ENCODE measurements around the gene SSU72.
"Not testable (repeated sequence)": the region's sequence is repeated elsewhere in the genome, so short reads cannot be mapped to it uniquely, and the experiment has no call there.

Gene SSU72

GRCh38 chr1:1562556-1563195 lies 12.0 kb downstream of the SSU72 start:
- no peak overlapping the region for H3K4me3 ChIP-seq (ENCODE audit: low read length)
- no peaks in the 10 kb centered on the region for H3K27me3 ChIP-seq (ENCODE audit: control insufficient read depth, insufficient read depth, low read length)
- H3K9me3 ChIP-seq (ENCODE audit: control insufficient read depth, low read depth, low read length) = no peaks in the 10 kb centered on the region
- H3K36me3 ChIP-seq (ENCODE audit: control insufficient read depth, low read depth, low read length) = peaks cover 45% of the 10 kb centered on the region
- H3K27ac ChIP-seq (ENCODE audit: low read length) = no peak overlapping the region
- no peak overlapping the region for H3K9ac ChIP-seq (ENCODE audit: low read length)
- no peaks in the 10 kb centered on the region for H3K4me1 ChIP-seq (ENCODE audit: control insufficient read depth, low read depth, low read length)

- peaks cover 45% of the 10 kb centered on the region for H3K36me3 ChIP-seq (ENCODE audit: control insufficient read depth, low read depth, low read length)
- H3K27me3 ChIP-seq (ENCODE audit: control insufficient read depth, insufficient read depth, low read length) = no peaks in the 10 kb centered on the region
- H3K9me3 ChIP-seq (ENCODE audit: control insufficient read depth, low read depth, low read length) = no peaks in the 10 kb centered on the region
- H3K4me1 ChIP-seq (ENCODE audit: control insufficient read depth, low read depth, low read length) = no peaks in the 10 kb centered on the region
- H3K9ac ChIP-seq (ENCODE audit: low read length) = no peak overlapping the region
- H3K4me3 ChIP-seq (ENCODE audit: low read length) = no peak overlapping the region
- no peak overlapping the region for H3K27ac ChIP-seq (ENCODE audit: low read length)
Observed at GRCh38 chr1:1561801-1562470, 12.7 kb downstream of the SSU72 start.

GRCh38 chr1:1560178-1560577 lies 14.5 kb downstream of the SSU72 start:
- Histone ChIP-seq H3K27ac (ENCODE audit: low read length) (no peak overlapping the region), H3K4me3 (ENCODE audit: low read length) (no peak overlapping the region), H3K36me3 (ENCODE audit: control insufficient read depth, low read depth, low read length) (peaks cover 36% of the 10 kb centered on the region), H3K27me3 (ENCODE audit: control insufficient read depth, insufficient read depth, low read length) (no peaks in the 10 kb centered on the region), H3K9ac (ENCODE audit: low read length) (no peak overlapping the region), H3K4me1 (ENCODE audit: control insufficient read depth, low read depth, low read length) (no peaks in the 10 kb centered on the region), H3K9me3 (ENCODE audit: control insufficient read depth, low read depth, low read length) (no peaks in the 10 kb centered on the region)

GRCh38 chr1:1559066-1559465 lies 15.6 kb downstream of the SSU72 start:
- H3K27ac ChIP-seq (ENCODE audit: low read length) = no peak overlapping the region
- no peak overlapping the region for H3K4me3 ChIP-seq (ENCODE audit: low read length)
- H3K9me3 ChIP-seq (ENCODE audit: control insufficient read depth, low read depth, low read length) = no peaks in the 10 kb centered on the region
- H3K36me3 ChIP-seq (ENCODE audit: control insufficient read depth, low read depth, low read length) = peaks cover 28% of the 10 kb centered on the region
- H3K4me1 ChIP-seq (ENCODE audit: control insufficient read depth, low read depth, low read length) = no peaks in the 10 kb centered on the region
- H3K9ac ChIP-seq (ENCODE audit: low read length) = no peak overlapping the region
- no peaks in the 10 kb centered on the region for H3K27me3 ChIP-seq (ENCODE audit: control insufficient read depth, insufficient read depth, low read length)

- Histone ChIP-seq H3K27ac (ENCODE audit: low read length) (no peak overlapping the region), H3K36me3 (ENCODE audit: control insufficient read depth, low read depth, low read length) (peaks cover 24% of the 10 kb centered on the region), H3K4me1 (ENCODE audit: control insufficient read depth, low read depth, low read length) (no peaks in the 10 kb centered on the region), H3K9me3 (ENCODE audit: control insufficient read depth, low read depth, low read length) (no peaks in the 10 kb centered on the region), H3K9ac (ENCODE audit: low read length) (no peak overlapping the region), H3K4me3 (ENCODE audit: low read length) (no peak overlapping the region), H3K27me3 (ENCODE audit: control insufficient read depth, insufficient read depth, low read length) (no peaks in the 10 kb centered on the region)
Observed at GRCh38 chr1:1558591-1558990, 16.1 kb downstream of the SSU72 start.

- H3K27me3 ChIP-seq (ENCODE audit: control insufficient read depth, insufficient read depth, low read length); H3K4me1 ChIP-seq (ENCODE audit: control insufficient read depth, low read depth, low read length); H3K9me3 ChIP-seq (ENCODE audit: control insufficient read depth, low read depth, low read length); H3K27ac ChIP-seq (ENCODE audit: low read length); H3K4me3 ChIP-seq (ENCODE audit: low read length); H3K9ac ChIP-seq (ENCODE audit: low read length): not testable (repeated sequence)
- peaks cover 18% of the 10 kb centered on the region for H3K36me3 ChIP-seq (ENCODE audit: control insufficient read depth, low read depth, low read length)
Observed at GRCh38 chr1:1557688-1558087, 17.0 kb downstream of the SSU72 start.

GRCh38 chr1:1556961-1557360 lies 17.7 kb downstream of the SSU72 start:
- not testable (repeated sequence) for H3K4me3 ChIP-seq (ENCODE audit: low read length); H3K9me3 ChIP-seq (ENCODE audit: control insufficient read depth, low read depth, low read length); H3K9ac ChIP-seq (ENCODE audit: low read length); H3K27ac ChIP-seq (ENCODE audit: low read length); H3K27me3 ChIP-seq (ENCODE audit: control insufficient read depth, insufficient read depth, low read length); H3K4me1 ChIP-seq (ENCODE audit: control insufficient read depth, low read depth, low read length)
- H3K36me3 ChIP-seq (ENCODE audit: control insufficient read depth, low read depth, low read length) = peaks cover 11% of the 10 kb centered on the region

GRCh38 chr1:1556505-1556904 lies 18.2 kb downstream of the SSU72 start:
- Histone ChIP-seq H3K9me3 (ENCODE audit: control insufficient read depth, low read depth, low read length) (no peaks in the 10 kb centered on the region), H3K4me1 (ENCODE audit: control insufficient read depth, low read depth, low read length) (no peaks in the 10 kb centered on the region), H3K27me3 (ENCODE audit: control insufficient read depth, insufficient read depth, low read length) (no peaks in the 10 kb centered on the region), H3K36me3 (ENCODE audit: control insufficient read depth, low read depth, low read length) (peaks cover 6% of the 10 kb centered on the region), H3K9ac (ENCODE audit: low read length) (no peak overlapping the region), H3K27ac (ENCODE audit: low read length) (no peak overlapping the region), H3K4me3 (ENCODE audit: low read length) (no peak overlapping the region)

- Histone ChIP-seq H3K27me3 (ENCODE audit: control insufficient read depth, insufficient read depth, low read length) (no peaks in the 10 kb centered on the region), H3K9ac (ENCODE audit: low read length) (no peak overlapping the region), H3K4me1 (ENCODE audit: control insufficient read depth, low read depth, low read length) (no peaks in the 10 kb centered on the region), H3K27ac (ENCODE audit: low read length) (no peak overlapping the region), H3K36me3 (ENCODE audit: control insufficient read depth, low read depth, low read length) (peaks cover under 1% of the 10 kb centered on the region), H3K4me3 (ENCODE audit: low read length) (no peak overlapping the region), H3K9me3 (ENCODE audit: control insufficient read depth, low read depth, low read length) (no peaks in the 10 kb centered on the region)
Observed at GRCh38 chr1:1554926-1555915, 19.4 kb downstream of the SSU72 start.

GRCh38 chr1:1554550-1554925 lies 20.1 kb downstream of the SSU72 start:
- Histone ChIP-seq H3K27ac (ENCODE audit: low read length) (no peak overlapping the region), H3K9me3 (ENCODE audit: control insufficient read depth, low read depth, low read length) (no peaks in the 10 kb centered on the region), H3K9ac (ENCODE audit: low read length) (no peak overlapping the region), H3K27me3 (ENCODE audit: control insufficient read depth, insufficient read depth, low read length) (no peaks in the 10 kb centered on the region), H3K36me3 (ENCODE audit: control insufficient read depth, low read depth, low read length) (no peaks in the 10 kb centered on the region), H3K4me3 (ENCODE audit: low read length) (no peak overlapping the region), H3K4me1 (ENCODE audit: control insufficient read depth, low read depth, low read length) (no peaks in the 10 kb centered on the region)

- no peak overlapping the region for H3K4me3 ChIP-seq (ENCODE audit: low read length)
- no peaks in the 10 kb centered on the region for H3K27me3 ChIP-seq (ENCODE audit: control insufficient read depth, insufficient read depth, low read length)
- no peaks in the 10 kb centered on the region for H3K4me1 ChIP-seq (ENCODE audit: control insufficient read depth, low read depth, low read length)
- H3K9me3 ChIP-seq (ENCODE audit: control insufficient read depth, low read depth, low read length) = no peaks in the 10 kb centered on the region
- no peak overlapping the region for H3K9ac ChIP-seq (ENCODE audit: low read length)
- H3K36me3 ChIP-seq (ENCODE audit: control insufficient read depth, low read depth, low read length) = no peaks in the 10 kb centered on the region
- no peak overlapping the region for H3K27ac ChIP-seq (ENCODE audit: low read length)
Observed at GRCh38 chr1:1553821-1554494, 20.7 kb downstream of the SSU72 start.

Data from iPS-18a (cell line).